Globus pallidus (tissue), 1 donor: Measurements from ENCODE around the gene PAX4.

ENCODE experiments used
- DNase-seq: peaks from one replicate; pipeline ENCODE4 v3.0.0-alpha.2; 2015; ENCODE audit warnings: low spot score

The PAX4 gene

GRCh38 chr7:127629268-127629854 lies 11.4 kb upstream of the PAX4 start:
- no peak for DNase-seq

GRCh38 chr7:127628445-127628844 lies 10.5 kb upstream of the PAX4 start:
- no peak for DNase-seq

GRCh38 chr7:127625331-127625730 lies 7.4 kb upstream of the PAX4 start:
- DNase-seq: no peak

GRCh38 chr7:127620406-127621233 lies 2.7 kb upstream of the PAX4 start:
- DNase-seq: no peak

GRCh38 chr7:127619681-127620405 lies 1.9 kb upstream of the PAX4 start:
- no peak for DNase-seq

- DNase-seq: no peak
These were observed 833 bp upstream of the PAX4 start for GRCh38 chr7:127618775-127619174.

GRCh38 chr7:127616724-127617123 lies 1.2 kb downstream of the PAX4 start:
- no peak for DNase-seq

- no peak for DNase-seq
These were observed 5.7 kb downstream of the PAX4 start for GRCh38 chr7:127612263-127612662.

- no peak for DNase-seq
These were observed 8.6 kb downstream of the PAX4 start for GRCh38 chr7:127609297-127609696.

GRCh38 chr7:127608446-127608845 lies 9.5 kb downstream of the PAX4 start:
- DNase-seq: no peak

- no peak for DNase-seq
These were observed 17.1 kb downstream of the PAX4 start for GRCh38 chr7:127600885-127601284.

GRCh38 chr7:127598318-127598717 lies 19.6 kb downstream of the PAX4 start:
- no peak for DNase-seq

- DNase-seq: no peak
These were observed 22.2 kb downstream of the PAX4 start for GRCh38 chr7:127595737-127596136.

- peak; percentile 62 for DNase-seq
These were observed 23.5 kb downstream of the PAX4 start for GRCh38 chr7:127594490-127594889.

GRCh38 chr7:127592550-127592949 lies 25.4 kb downstream of the PAX4 start:
- no peak for DNase-seq

GRCh38 chr7:127591591-127591990 lies 26.4 kb downstream of the PAX4 start:
- no peak for DNase-seq

GRCh38 chr7:127591189-127591588 lies 26.8 kb downstream of the PAX4 start:
- DNase-seq: no peak

- DNase-seq: peak; percentile 27
These were observed 28.0 kb downstream of the PAX4 start for GRCh38 chr7:127589896-127590295.

- DNase-seq: peak; percentile 59
These were observed 29.1 kb downstream of the PAX4 start for GRCh38 chr7:127588697-127589482.

GRCh38 chr7:127588019-127588696 lies 29.8 kb downstream of the PAX4 start, which contains the start of gene ARF5:
Gene ARF5, plus strand, starts transcription at chr7:127588411. Its CDS starts 88 bp downstream, at chr7:127588499.
- DNase-seq: peak; percentile 91

GRCh38 chr7:127587663-127588018 lies 30.3 kb downstream of the PAX4 start:
- DNase-seq: no peak

GRCh38 chr7:127586346-127586745 lies 31.6 kb downstream of the PAX4 start:
- no peak for DNase-seq
